HG02610 (cell line): Measurements from ENCODE around the gene OR8D2.

Experiments
- ATAC-seq: cut with Tn5 transposase; IDR thresholded peaks from one replicate; pipeline ENCODE4 v1.9.1; 2021; ENCODE audit warnings: mild to moderate bottlenecking, moderate library complexity; ENCODE audit not compliant: unreplicated experiment

OR8D2 gene, protein sequence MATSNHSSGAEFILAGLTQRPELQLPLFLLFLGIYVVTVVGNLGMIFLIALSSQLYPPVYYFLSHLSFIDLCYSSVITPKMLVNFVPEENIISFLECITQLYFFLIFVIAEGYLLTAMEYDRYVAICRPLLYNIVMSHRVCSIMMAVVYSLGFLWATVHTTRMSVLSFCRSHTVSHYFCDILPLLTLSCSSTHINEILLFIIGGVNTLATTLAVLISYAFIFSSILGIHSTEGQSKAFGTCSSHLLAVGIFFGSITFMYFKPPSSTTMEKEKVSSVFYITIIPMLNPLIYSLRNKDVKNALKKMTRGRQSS

DNA sequence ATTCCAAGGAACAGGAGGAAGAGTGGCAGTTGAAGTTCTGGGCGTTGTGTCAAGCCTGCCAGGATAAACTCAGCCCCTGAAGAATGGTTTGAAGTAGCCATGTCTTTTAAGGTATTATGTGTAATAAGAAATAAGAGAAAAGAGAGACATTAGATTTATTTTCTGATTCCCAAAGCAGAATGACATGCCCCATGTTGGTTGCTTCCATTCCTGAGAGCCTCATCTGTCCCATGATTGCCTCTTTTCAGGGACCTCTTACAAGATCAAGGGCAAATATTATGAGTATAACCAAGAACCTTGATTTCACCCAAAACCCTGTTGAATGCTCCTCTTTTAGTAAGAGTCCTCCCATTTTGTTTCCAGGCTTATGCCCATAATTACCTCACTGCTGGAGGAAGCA is at the start of gene OR8D2:
OR8D2 (minus strand) TSS at position 101 of the 400 bp plus-strand sequence; CDS start at position 101, 0 bp downstream.
- ATAC-seq = no peak

DNA sequence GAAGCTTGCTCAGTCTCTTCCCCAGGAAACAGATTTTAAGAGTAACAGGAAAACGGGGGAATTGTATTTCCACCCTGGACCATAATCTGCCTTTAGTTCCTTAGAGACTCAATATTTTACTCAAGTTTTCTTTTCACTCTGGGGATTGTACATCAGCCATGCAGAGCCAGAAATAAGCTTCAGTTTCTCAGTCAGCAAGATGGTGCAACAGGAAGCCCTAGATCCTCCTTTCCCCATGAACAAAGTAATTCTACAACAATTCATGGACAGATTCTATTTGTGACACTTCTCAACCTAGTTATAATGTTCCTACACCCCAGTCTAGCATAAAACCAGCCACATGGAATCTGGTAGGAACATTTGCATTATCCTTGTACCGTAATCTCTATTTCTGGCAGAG is 39.6 kb upstream of the OR8D2 start:
- ATAC-seq = no peak

DNA sequence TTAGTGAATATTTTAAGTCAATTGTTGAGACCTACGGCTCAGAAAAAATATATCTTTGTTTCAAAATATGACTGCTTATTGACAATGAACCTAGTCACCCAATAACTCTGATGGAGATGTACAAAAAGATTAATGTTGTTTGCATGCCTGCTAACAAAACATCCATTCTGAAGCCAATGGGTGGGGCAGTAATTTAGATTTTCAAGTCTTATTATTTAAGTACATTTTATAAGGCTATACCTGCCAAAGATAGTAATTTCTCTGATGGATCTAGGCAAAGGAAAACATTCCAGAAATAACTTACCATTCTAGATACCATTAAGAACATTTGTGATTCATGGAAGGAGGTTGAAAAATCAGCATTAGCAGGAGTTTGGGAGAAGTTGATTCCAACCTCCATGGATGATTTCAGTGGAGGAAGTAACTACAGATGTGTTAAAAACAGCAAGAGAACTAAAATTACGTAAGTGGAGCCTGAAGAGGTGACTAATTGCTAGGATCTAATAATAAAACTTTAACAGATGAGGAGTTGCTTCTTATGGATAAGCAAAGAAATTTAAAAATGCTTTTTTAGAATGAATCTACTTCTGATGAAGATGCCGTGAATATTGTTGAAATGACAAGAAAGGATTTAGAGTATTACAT is 26.4 kb upstream of the OR8D2 start:
- ATAC-seq = no peak

DNA sequence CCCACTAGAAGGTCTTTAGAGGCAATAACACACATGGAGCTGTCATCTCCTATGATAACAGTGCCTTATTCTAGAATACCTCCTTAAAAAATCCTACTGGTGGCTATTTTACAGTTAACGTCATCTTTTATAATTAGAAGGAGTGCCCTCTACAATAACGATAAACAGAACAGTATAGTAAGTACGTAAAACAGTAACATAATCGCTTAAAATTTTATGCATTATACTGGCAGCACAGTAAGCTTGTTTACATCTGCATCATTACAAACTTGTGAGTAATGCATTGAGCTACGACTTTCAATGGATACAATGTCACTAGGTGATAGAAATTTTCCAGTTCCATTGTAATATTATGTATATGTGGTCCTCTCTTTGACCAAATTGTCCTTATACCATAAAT is 24.3 kb upstream of the OR8D2 start:
- ATAC-seq = no peak

DNA sequence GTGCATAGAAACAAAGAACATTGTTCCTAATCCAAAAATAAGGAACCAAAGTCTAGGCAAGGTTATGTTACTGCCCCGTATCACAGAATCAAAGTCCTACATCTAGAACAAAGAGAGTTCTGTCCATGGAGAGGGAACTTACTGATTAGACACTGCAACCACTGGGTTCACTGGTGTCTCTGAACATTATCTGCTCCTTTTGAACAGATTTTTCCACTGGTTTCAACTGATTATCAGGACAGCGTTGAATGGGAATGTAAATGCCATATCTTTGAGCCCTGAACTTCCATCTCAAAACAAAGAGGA is 20.1 kb upstream of the OR8D2 start:
- ATAC-seq = no peak

DNA sequence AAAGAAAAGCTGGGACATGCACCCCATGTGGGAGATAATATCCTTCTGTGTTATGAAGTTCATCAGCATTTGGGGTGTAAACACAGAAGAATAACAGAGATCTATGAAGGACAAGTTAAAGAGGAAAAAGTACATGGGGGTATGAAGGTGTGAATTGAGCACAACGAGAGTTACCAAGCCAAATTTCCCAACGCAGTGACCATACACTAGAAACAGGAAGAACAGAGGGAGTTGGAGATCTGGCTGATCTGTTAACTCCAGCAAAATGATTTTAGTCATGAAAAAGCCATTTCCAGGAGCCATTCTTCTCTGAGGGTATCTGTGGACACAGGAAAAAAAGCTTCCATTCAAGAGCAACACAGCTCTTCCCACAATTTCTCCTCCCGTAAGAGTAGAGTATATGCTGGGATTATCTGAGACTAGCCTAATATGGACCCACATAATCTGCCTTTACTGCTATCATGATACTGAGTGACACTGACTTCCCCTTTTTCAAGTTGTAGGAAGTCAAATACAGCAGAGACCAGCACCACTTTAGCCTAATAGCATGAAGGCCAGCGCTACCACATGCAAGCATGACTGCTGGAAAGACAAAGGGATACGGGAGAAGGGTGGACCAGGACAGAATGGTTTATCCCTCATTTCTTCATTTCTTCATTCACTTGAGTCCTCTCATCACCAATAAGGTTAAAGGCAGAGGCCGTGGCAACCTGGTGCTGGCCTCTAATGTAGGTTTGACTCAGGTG is 19.6 kb upstream of the OR8D2 start:
- no peak for ATAC-seq

DNA sequence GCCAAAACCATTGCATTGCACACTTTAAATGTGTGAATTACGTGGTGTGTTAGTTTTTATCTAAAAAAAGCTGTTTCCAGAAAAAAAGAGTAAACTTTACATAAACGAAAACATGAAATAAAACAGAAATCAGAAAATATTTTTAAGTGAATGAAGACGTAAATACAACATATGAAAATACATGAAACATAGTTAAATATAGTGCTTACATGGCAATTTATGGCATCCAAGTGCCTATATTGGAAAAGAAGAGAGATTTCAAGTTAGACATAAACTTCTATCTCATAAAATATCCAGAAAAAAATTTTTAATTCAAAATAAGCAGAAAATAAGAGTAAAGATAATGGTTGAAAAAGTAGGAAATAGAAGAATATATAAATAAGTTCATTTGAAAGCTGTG is 11.9 kb upstream of the OR8D2 start:
- no peak for ATAC-seq

DNA sequence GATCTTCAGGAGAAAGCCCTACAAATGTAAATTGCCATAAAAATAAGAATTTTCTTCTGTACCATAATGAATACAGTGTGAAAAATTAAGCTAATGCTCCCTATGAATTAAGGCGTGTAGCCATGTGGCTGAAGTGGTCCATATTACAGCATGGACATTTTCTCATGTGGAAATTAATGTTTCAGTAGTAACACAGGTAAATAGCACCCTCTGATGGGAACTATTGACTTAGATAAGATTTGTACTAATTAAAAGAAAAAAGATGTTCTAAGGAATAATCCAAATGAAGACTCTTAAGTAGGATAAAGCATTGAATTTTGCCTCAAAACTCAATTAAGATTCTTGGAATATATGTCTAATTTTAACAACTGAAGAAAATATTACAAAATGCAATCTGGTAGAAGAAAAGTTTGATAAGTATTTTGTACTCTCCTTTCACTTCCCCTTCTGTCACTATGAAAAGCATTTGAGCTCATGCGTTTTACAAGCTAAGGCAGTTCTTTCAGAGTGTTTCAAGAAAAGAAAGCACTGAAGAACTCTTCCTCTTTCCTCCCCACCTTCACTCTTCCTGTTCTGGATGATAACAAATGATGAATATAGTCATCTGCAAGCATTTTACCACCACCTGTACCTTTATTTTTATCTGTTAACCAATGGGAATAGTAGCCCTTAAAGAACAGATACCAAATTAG is 9.9 kb upstream of the OR8D2 start:
- peak; percentile 86 for ATAC-seq

DNA sequence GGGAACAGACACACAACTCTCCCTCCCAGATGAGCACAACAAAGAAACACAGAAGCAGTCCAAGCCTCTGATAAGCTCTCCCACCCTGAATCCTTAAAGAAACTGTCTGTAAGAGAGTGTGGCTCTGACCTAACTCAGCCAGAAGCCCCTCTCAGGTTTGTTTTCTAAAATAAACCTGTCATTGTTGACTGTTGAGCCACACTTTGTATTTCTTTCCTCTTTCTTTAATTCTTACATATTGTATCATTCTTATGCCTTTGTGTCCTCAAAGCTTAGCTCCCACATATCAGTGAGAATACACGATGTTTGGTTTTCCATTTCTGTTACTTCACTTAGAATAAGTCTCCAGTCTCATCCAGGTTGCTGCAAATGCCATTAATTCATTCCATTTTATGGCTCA is 7.8 kb upstream of the OR8D2 start:
- no peak for ATAC-seq

DNA sequence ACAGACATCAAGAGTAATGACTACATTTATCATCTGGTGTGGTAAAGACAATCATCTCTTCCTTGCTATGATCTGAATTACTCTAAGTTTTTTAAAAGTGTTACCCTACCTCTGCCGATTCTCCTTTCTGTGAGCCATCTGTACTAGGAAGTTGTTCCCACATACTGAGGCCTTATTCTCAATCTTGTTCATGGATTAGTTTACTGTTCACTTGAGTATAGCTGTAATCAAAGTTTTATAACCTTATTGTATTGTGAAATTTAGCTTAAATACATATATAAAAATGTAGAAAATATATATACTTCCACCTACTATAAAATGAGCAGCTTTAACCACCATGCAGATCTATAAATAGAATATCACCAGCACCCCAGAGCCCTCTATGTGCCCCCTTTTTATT is 2.4 kb upstream of the OR8D2 start:
- ATAC-seq = no peak

DNA sequence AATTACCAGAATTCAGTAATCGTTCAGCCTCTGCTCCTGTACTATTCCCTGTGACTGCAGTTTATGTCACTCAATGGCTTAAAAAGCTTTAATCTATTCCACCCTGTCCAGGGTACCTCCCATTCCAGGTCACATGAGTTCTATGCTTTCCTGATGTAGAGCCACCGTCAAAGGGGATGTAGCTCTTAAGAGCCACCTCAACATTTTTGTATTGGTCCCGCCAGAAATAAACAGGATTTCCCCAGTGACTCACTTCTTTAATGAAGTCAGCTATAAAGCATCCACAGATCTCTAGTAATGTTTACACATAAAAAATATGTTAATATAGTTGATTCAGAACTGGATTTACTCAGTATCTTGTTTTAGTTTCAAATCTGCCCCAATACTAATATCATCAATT is 4.9 kb downstream of the OR8D2 start:
- ATAC-seq = no peak

DNA sequence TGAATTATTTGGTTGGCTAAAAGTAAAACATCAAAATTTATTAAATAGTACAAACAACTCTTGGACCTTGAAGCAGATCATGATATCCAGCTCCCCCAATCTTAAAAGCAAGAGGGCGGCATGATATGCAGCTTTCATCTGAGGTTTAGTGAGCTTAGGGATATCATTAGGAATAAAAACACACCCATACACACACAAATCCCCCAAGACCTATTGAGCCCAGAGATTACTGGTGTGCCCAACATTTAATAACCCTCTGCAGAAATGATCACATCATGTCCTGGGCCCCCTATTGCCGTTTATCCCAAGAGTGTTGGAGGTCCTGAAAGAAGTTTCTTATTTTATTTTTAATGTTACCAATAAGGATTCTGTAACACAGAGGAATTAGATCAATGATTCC is 6.1 kb downstream of the OR8D2 start, which contains the start of gene OR8D1:
OR8D1 (minus strand) TSS at position 101 of the 400 bp plus-strand sequence. CDS start 3,183 bp downstream, outside the sequence.
- no peak for ATAC-seq

DNA sequence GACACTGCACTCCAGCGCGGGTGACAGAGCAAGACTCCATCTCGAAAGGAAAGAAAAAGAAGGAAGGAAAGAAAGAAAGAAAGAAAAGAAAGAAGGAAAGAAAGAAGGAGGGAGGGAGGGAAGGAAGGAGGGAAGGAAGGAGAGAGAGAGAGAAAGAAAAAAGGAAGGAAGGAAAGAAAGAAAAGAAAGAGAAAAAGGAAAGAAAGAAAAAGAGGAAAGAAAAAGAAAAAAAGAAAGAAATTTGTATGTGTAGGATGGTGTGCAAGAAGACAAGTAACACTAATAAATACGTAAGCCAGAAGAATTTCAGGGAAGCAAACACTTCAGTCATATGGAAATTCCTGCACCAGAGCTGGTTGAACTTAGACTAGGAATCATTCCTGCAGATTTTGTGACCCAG is 6.9 kb downstream of the OR8D2 start:
- no peak for ATAC-seq

DNA sequence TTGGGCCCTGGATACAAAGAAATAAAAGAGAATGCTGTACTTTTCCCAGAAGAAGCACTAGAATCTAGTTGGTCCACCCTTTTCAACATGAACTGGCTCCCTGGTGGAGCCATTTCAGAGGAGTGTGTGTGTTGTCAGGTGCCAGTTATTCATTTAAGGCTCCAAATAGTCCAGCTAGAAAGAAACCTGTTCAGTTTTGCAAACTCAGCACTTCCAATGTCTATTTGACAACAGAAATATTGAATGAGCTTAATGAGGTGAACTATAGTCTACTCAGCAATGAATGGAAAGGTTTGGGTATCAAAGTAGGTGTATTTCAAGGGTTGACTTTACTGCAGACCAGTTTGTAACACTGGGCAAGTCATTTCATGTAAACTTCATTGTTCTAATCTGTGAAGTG is 8.3 kb downstream of the OR8D2 start:
- ATAC-seq = no peak

DNA sequence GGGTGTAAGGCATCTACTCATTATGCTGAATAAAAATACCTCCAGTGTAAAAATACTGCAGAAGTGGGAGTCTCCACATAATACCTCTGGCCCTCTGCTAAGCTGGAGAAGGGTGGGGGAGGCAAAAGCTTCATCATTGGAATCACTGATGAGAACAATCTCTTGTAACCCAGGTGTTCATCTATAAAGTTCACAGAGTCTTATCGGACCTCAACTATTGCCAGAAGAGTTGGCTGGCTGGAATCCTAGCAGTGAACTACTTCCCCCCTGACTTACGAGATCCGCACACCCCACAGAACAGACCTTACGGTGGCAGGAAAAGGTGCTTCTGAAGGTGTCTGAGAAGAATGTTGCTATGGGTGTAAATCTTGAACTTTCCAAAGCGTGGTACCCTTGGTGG is 8.7 kb downstream of the OR8D2 start:
- ATAC-seq = no peak

DNA sequence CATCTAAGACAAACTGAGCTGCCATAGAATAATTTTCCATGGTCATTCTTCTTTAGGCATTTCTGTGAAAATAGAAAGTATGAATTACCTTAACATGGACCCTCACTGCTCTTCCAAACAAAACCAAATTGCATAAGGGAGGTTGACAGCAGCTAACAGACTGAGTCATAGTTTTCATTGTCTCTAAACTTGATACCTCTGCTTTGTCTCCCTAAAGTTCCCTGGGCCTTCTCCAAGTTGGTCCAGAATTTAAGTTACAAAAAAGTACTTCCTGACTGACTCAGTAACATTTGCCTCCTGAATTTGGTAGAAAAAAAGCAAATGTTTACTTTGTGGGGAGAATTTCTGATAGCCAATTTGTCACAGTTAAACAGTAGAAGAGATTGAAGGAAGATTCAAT is 9.3 kb downstream of the OR8D2 start:
- no peak for ATAC-seq

DNA sequence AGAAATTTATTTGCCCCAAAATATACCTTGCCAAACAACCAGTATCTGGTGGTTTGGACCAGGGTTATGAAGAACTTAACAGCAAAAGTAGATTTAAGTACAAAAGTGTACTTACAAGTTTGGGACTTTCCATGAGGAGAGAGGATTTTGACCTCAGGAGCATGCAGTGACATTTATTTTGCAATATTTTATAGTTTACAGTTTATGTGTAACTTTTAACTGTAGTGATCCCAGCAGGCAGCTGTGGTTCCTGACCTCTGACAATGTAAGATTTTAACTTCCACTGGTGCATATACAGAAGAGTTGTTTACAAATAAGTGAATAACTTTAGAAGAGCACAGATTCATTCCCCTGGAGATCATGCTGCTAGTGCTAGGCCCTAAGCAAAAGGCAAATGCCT is 12.9 kb downstream of the OR8D2 start:
- ATAC-seq = no peak

DNA sequence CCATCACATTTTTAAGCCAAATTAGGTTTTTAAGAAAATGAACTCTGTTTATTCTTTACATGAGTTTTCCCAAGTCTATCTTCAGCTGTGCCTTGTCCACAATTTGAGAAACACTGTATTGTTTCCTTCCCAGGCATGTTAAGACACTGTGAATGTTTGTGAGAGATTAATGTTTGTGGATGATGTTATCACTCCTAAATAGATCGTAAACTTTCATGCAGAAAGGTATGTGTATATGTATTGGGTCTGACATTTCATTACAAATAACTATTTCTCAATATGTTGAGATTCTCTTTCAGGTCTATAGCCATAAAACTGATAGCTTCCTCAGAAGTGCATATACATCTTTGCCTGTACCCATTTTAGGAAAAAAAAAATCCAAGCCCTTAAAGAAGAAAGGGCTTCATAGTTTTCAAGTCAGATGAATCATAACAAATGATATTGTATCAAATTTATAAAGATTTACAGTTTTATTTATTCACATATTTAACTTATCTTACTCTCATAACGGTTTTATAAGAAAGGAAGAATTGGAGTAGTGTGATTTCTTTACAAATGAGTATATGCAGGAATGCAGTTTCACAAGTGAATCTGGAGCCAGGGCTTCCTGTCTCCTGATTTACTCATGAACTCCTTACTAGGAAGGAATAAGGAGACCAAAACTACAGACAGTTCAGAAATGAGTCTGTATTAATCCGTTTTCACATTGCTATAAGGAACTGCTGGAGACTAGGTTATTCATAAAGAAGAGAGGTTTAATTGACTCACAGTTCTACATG is 17.5 kb downstream of the OR8D2 start:
- no peak for ATAC-seq

DNA sequence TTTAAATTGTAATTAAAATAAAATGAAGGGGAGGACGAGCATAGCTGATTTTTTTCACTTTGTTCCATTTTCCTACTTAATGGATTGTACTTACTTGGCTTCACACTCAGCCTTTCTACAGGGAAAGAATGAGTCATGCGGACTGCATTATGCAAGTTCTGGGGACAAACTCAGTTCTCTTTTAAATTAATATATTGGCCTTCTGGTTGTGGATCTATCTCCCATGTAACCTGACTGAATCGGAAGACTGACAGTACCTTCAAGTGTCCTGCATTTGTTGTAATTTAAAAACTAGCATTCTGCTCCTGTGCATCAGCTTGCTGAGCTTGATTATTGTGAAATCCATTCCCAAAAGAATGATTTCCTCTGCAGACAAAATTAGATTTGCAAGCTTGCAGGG is 18.4 kb downstream of the OR8D2 start:
- no peak for ATAC-seq

DNA sequence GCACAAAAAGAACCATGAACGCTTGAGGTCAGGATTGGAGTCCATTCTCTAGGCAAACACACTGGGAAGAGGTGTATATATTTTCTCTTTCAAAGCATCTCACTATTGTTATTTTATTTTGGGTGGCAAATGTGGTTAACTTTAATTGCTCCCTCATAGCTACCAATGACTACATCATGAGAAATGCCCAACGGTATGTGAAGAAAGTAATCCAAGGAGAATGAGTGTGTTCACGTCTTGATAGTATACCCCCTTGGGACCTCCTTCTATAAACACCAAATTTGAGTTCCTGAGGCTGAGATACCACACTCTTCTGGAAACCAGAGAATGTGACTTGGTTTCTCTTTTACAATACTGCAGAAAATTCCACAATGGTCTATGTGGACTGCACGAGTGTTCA is 22.1 kb downstream of the OR8D2 start:
- no peak for ATAC-seq

DNA sequence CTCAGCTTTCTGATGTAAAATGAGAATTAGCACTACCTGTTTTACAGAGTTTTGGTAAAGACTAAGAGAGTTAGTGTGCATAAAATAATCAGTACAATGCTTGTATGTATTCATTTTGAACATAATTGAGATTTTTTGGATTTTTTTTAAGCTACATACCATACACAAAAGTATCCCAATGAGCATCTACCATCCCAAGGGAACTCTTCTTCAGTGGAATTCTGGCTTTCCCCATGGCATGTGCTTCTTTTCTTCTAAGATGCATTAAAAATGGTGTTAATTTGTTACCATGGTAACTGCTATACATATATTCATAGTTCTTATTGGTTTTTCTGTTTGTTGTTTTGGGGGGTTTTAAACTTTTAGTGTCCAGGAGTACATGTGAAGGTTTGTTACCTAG is 24.0 kb downstream of the OR8D2 start:
- no peak for ATAC-seq
